ENCODE data around the gene ANTKMT. TPM values are rescaled to one million over a fixed set of nuclear protein-coding genes. Genes with fewer than 3 reads are reported as not detected.

ANTKMT gene
- total RNA-seq, 1 experiment from 2014 or later: 19.8 TPM

- no peaks in the 10 kb centered on the region for H3K9me2 ChIP-seq (replicated peaks; ENCODE audit: insufficient read depth, low read length)
- H3K4me1 ChIP-seq (ENCODE audit: low read length): no peaks in the 10 kb centered on the region
- no peak for DNase-seq
- H3K79me2 ChIP-seq (ENCODE audit: low read length): no peaks in the 10 kb centered on the region
- H4K20me1 ChIP-seq (ENCODE audit: insufficient read depth, low read depth, low read length): no peaks in the 10 kb centered on the region
- no peak overlapping the region for H2AFZ ChIP-seq (ENCODE audit: low read length)
- no peaks in the 10 kb centered on the region for H3K27me3 ChIP-seq (ENCODE audit: low read length)
- H3K9me3 ChIP-seq (ENCODE audit: low read length): no peaks in the 10 kb centered on the region
- no peak overlapping the region for H3K4me3 ChIP-seq (ENCODE audit: low read length)
- H3K36me3 ChIP-seq (ENCODE audit: insufficient read depth, low read length): no peaks in the 10 kb centered on the region
- no peak overlapping the region for H3K27ac ChIP-seq (ENCODE audit: low read length)
- no peak overlapping the region for H3K4me2 ChIP-seq (ENCODE audit: low read depth, low read length, poor library complexity, severe bottlenecking)
- no peak overlapping the region for H3K9ac ChIP-seq (ENCODE audit: low read length)
These were observed 41.8 kb downstream of the ANTKMT start for GRCh38 chr16:762595-763268.

- H3K9me3 ChIP-seq (ENCODE audit: low read length): no peaks in the 10 kb centered on the region
- H3K9ac ChIP-seq (ENCODE audit: low read length): no peak overlapping the region
- no peak overlapping the region for H3K4me2 ChIP-seq (ENCODE audit: low read depth, low read length, poor library complexity, severe bottlenecking)
- H3K4me3 ChIP-seq (ENCODE audit: low read length): no peak overlapping the region
- H2AFZ ChIP-seq (ENCODE audit: low read length): no peak overlapping the region
- no peaks in the 10 kb centered on the region for H3K9me2 ChIP-seq (replicated peaks; ENCODE audit: insufficient read depth, low read length)
- DNase-seq: no peak
- H3K27me3 ChIP-seq (ENCODE audit: low read length): no peaks in the 10 kb centered on the region
- H3K79me2 ChIP-seq (ENCODE audit: low read length): no peaks in the 10 kb centered on the region
- no peaks in the 10 kb centered on the region for H3K36me3 ChIP-seq (ENCODE audit: insufficient read depth, low read length)
- no peak overlapping the region for H3K27ac ChIP-seq (ENCODE audit: low read length)
- H4K20me1 ChIP-seq (ENCODE audit: insufficient read depth, low read depth, low read length): no peaks in the 10 kb centered on the region
- no peaks in the 10 kb centered on the region for H3K4me1 ChIP-seq (ENCODE audit: low read length)
These were observed 42.6 kb downstream of the ANTKMT start for GRCh38 chr16:763369-764183.

GRCh38 chr16:764184-764750 lies 43.3 kb downstream of the ANTKMT start:
- Histone ChIP-seq H3K4me3 (ENCODE audit: low read length) (no peak overlapping the region), H3K9me3 (ENCODE audit: low read length) (no peaks in the 10 kb centered on the region)

GRCh38 chr16:764848-765487 lies 44.0 kb downstream of the ANTKMT start:
- Histone ChIP-seq H3K4me2 (ENCODE audit: low read depth, low read length, poor library complexity, severe bottlenecking) (no peak overlapping the region), H3K4me3 (ENCODE audit: low read length) (no peak overlapping the region), H3K9me2 (replicated peaks; ENCODE audit: insufficient read depth, low read length) (no peaks in the 10 kb centered on the region), H2AFZ (ENCODE audit: low read length) (no peak overlapping the region), H3K27me3 (ENCODE audit: low read length) (no peaks in the 10 kb centered on the region), H3K36me3 (ENCODE audit: insufficient read depth, low read length) (no peaks in the 10 kb centered on the region), H3K4me1 (ENCODE audit: low read length) (no peaks in the 10 kb centered on the region), H3K9ac (ENCODE audit: low read length) (no peak overlapping the region), H3K79me2 (ENCODE audit: low read length) (no peaks in the 10 kb centered on the region), H3K27ac (ENCODE audit: low read length) (no peak overlapping the region), H3K9me3 (ENCODE audit: low read length) (no peaks in the 10 kb centered on the region), H4K20me1 (ENCODE audit: insufficient read depth, low read depth, low read length) (no peaks in the 10 kb centered on the region)
- no peak for DNase-seq

More at GRCh38 chr16:764184-764750, 43.3 kb downstream of the ANTKMT start:
- Histone ChIP-seq H4K20me1 (ENCODE audit: insufficient read depth, low read depth, low read length) (no peaks in the 10 kb centered on the region), H3K79me2 (ENCODE audit: low read length) (no peaks in the 10 kb centered on the region), H3K9ac (ENCODE audit: low read length) (no peak overlapping the region), H3K36me3 (ENCODE audit: insufficient read depth, low read length) (no peaks in the 10 kb centered on the region), H3K4me1 (ENCODE audit: low read length) (no peaks in the 10 kb centered on the region), H3K27ac (ENCODE audit: low read length) (no peak overlapping the region), H3K9me2 (replicated peaks; ENCODE audit: insufficient read depth, low read length) (no peaks in the 10 kb centered on the region), H3K4me2 (ENCODE audit: low read depth, low read length, poor library complexity, severe bottlenecking) (no peak overlapping the region), H2AFZ (ENCODE audit: low read length) (no peak overlapping the region), H3K27me3 (ENCODE audit: low read length) (no peaks in the 10 kb centered on the region)
- no peak for DNase-seq

- Histone ChIP-seq H3K9ac (ENCODE audit: low read length) (no peak overlapping the region), H3K36me3 (ENCODE audit: insufficient read depth, low read length) (no peaks in the 10 kb centered on the region)
These were observed 44.5 kb downstream of the ANTKMT start for GRCh38 chr16:765488-765865.

GRCh38 chr16:766008-766819 lies 45.3 kb downstream of the ANTKMT start:
- Histone ChIP-seq H4K20me1 (ENCODE audit: insufficient read depth, low read depth, low read length) (no peaks in the 10 kb centered on the region), H3K9ac (ENCODE audit: low read length) (no peak overlapping the region), H3K4me2 (ENCODE audit: low read depth, low read length, poor library complexity, severe bottlenecking) (no peak overlapping the region)

More at GRCh38 chr16:765488-765865, 44.5 kb downstream of the ANTKMT start:
- no peak overlapping the region for H2AFZ ChIP-seq (ENCODE audit: low read length)
- H3K27me3 ChIP-seq (ENCODE audit: low read length): no peaks in the 10 kb centered on the region
- no peak overlapping the region for H3K4me3 ChIP-seq (ENCODE audit: low read length)
- H3K4me1 ChIP-seq (ENCODE audit: low read length): no peaks in the 10 kb centered on the region
- no peaks in the 10 kb centered on the region for H3K79me2 ChIP-seq (ENCODE audit: low read length)
- no peaks in the 10 kb centered on the region for H4K20me1 ChIP-seq (ENCODE audit: insufficient read depth, low read depth, low read length)
- no peak for DNase-seq
- H3K27ac ChIP-seq (ENCODE audit: low read length): no peak overlapping the region
- H3K9me2 ChIP-seq (replicated peaks; ENCODE audit: insufficient read depth, low read length): no peaks in the 10 kb centered on the region
- H3K4me2 ChIP-seq (ENCODE audit: low read depth, low read length, poor library complexity, severe bottlenecking): no peak overlapping the region
- no peaks in the 10 kb centered on the region for H3K9me3 ChIP-seq (ENCODE audit: low read length)

GRCh38 chr16:766820-767640 lies 46.1 kb downstream of the ANTKMT start:
- Histone ChIP-seq H3K9me3 (ENCODE audit: low read length) (no peaks in the 10 kb centered on the region), H3K9me2 (replicated peaks; ENCODE audit: insufficient read depth, low read length) (no peaks in the 10 kb centered on the region), H4K20me1 (ENCODE audit: insufficient read depth, low read depth, low read length) (no peaks in the 10 kb centered on the region), H3K4me1 (ENCODE audit: low read length) (no peaks in the 10 kb centered on the region), H3K79me2 (ENCODE audit: low read length) (no peaks in the 10 kb centered on the region), H3K36me3 (ENCODE audit: insufficient read depth, low read length) (no peaks in the 10 kb centered on the region), H3K4me2 (ENCODE audit: low read depth, low read length, poor library complexity, severe bottlenecking) (no peak overlapping the region), H3K4me3 (ENCODE audit: low read length) (no peak overlapping the region), H3K27me3 (ENCODE audit: low read length) (no peaks in the 10 kb centered on the region), H2AFZ (ENCODE audit: low read length) (no peak overlapping the region), H3K9ac (ENCODE audit: low read length) (no peak overlapping the region), H3K27ac (ENCODE audit: low read length) (no peak overlapping the region)
- DNase-seq: no peak

More at GRCh38 chr16:766008-766819, 45.3 kb downstream of the ANTKMT start:
- Histone ChIP-seq H3K27me3 (ENCODE audit: low read length) (no peaks in the 10 kb centered on the region), H3K27ac (ENCODE audit: low read length) (no peak overlapping the region), H3K9me2 (replicated peaks; ENCODE audit: insufficient read depth, low read length) (no peaks in the 10 kb centered on the region), H3K4me3 (ENCODE audit: low read length) (no peak overlapping the region), H3K79me2 (ENCODE audit: low read length) (no peaks in the 10 kb centered on the region), H3K9me3 (ENCODE audit: low read length) (no peaks in the 10 kb centered on the region), H3K4me1 (ENCODE audit: low read length) (no peaks in the 10 kb centered on the region), H3K36me3 (ENCODE audit: insufficient read depth, low read length) (no peaks in the 10 kb centered on the region), H2AFZ (ENCODE audit: low read length) (no peak overlapping the region)
- no peak for DNase-seq

Measured in Karpas-422 (cell line).